Mammary epithelial cell (primary cell): ENCODE results near the gene ADAM12.

Experiments used
- EZH2 ChIP-seq: IDR thresholded peaks from 2 replicates; pipeline ENCODE4 v1.6.1; 2012; ENCODE audit warnings: low read length, inconsistent platforms, borderline replicate concordance
- TF ChIP-seq, protein P1 (sequence below), 2 donors: IDR thresholded peaks in 1 of 2; conservative IDR thresholded peaks in 1 of 2; 2 replicates each; pipeline ENCODE4 v1.5.1; 2011 to 2012; ENCODE audit warnings: inconsistent platforms in 2 of 2, low read length in 2 of 2, mild to moderate bottlenecking in 2 of 2, control low read depth in 1 of 2, low read depth in 1 of 2; ENCODE audit not compliant: insufficient read depth in 1 of 2; ENCODE audit errors: extremely low read depth in 1 of 2

DNA sequence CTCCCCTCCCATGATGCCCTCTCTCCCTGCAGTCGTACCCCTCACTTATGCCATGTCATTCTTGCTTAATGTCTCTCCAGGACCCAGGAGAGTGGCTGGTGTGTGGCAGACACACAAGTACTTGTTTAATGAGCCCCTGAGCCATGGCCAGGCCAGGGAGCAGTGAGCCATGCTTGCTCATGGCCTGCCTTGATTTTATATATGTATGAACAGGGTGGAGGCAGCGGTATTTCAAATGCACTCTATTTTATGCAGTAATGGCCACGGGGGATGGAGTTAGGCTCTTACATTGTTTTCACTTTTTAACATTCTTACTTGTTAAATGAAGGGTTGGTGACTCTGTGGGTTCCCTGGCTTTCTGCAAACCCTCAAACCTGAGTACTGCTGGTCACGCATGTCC, 347.2 kb downstream of the ADAM12 start:
- TF ChIP-seq, protein P1, sequence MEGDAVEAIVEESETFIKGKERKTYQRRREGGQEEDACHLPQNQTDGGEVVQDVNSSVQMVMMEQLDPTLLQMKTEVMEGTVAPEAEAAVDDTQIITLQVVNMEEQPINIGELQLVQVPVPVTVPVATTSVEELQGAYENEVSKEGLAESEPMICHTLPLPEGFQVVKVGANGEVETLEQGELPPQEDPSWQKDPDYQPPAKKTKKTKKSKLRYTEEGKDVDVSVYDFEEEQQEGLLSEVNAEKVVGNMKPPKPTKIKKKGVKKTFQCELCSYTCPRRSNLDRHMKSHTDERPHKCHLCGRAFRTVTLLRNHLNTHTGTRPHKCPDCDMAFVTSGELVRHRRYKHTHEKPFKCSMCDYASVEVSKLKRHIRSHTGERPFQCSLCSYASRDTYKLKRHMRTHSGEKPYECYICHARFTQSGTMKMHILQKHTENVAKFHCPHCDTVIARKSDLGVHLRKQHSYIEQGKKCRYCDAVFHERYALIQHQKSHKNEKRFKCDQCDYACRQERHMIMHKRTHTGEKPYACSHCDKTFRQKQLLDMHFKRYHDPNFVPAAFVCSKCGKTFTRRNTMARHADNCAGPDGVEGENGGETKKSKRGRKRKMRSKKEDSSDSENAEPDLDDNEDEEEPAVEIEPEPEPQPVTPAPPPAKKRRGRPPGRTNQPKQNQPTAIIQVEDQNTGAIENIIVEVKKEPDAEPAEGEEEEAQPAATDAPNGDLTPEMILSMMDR (conservative IDR thresholded peaks at IDR 0.05 in 1 of 2, IDR thresholded peaks at IDR 0.05 in 1 of 2; ENCODE audit: extremely low read depth in 1 of 2, insufficient read depth in 1 of 2, low read depth in 1 of 2, low read length in 2 of 2): no peak
- no peak for TF ChIP-seq EZH2
